Measurements from ENCODE around the gene CCNB3. TPM values are rescaled to one million over a fixed set of nuclear protein-coding genes. Genes with fewer than 3 reads are reported as not detected.

The CCNB3 gene, protein sequence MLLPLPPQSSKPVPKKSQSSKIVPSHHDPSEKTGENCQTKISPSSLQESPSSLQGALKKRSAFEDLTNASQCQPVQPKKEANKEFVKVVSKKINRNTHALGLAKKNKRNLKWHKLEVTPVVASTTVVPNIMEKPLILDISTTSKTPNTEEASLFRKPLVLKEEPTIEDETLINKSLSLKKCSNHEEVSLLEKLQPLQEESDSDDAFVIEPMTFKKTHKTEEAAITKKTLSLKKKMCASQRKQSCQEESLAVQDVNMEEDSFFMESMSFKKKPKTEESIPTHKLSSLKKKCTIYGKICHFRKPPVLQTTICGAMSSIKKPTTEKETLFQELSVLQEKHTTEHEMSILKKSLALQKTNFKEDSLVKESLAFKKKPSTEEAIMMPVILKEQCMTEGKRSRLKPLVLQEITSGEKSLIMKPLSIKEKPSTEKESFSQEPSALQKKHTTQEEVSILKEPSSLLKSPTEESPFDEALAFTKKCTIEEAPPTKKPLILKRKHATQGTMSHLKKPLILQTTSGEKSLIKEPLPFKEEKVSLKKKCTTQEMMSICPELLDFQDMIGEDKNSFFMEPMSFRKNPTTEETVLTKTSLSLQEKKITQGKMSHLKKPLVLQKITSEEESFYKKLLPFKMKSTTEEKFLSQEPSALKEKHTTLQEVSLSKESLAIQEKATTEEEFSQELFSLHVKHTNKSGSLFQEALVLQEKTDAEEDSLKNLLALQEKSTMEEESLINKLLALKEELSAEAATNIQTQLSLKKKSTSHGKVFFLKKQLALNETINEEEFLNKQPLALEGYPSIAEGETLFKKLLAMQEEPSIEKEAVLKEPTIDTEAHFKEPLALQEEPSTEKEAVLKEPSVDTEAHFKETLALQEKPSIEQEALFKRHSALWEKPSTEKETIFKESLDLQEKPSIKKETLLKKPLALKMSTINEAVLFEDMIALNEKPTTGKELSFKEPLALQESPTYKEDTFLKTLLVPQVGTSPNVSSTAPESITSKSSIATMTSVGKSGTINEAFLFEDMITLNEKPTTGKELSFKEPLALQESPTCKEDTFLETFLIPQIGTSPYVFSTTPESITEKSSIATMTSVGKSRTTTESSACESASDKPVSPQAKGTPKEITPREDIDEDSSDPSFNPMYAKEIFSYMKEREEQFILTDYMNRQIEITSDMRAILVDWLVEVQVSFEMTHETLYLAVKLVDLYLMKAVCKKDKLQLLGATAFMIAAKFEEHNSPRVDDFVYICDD (N-terminal part only)
- total RNA-seq: 1 to 10 TPM in 1 of 2 donors, under 1 TPM in 1; 0.76 to 1.4 TPM
- long read RNA-seq, donor 1: 0 reads
- long read RNA-seq, donor 2: 0 reads

DNA sequence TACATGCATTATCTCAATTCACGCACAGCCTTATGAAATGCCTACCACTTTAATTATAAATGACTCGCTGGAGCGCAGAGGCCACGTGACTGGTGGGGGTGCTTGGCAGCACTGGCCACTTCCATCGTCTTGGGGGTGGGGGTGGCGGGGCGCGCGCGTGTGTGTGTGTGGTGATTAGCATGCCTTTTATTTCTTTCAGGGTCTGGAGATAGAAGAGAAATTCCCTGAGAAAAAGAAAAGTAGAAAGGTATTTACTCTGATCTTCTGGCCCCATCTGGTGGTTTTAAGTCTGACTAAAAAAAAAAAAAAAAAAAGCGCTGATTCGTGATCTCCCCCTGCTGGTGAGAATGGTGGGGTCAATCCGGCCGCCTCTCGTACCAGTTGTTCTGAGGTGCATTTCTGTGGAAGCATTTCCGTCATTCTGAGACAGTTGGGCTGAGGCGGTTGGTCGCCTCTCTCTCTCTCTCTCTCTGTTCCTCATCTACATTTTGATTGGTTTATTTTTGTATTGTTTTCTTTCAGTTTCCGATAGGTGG is at the start of gene CCNB3:
Gene CCNB3, plus strand, starts transcription at position 402 of the 536 bp plus-strand sequence. CDS start 80,399 bp downstream, outside the sequence.
- intact Hi-C loops (cut with DNase I): loop anchor here in 1 of 2 donors (5.0 kb wide), 1 partner anchor 287 kb away; no protein-coding TSS in a partner anchor
- DNase-seq (ENCODE audit: low spot score): peak; percentile 88

DNA sequence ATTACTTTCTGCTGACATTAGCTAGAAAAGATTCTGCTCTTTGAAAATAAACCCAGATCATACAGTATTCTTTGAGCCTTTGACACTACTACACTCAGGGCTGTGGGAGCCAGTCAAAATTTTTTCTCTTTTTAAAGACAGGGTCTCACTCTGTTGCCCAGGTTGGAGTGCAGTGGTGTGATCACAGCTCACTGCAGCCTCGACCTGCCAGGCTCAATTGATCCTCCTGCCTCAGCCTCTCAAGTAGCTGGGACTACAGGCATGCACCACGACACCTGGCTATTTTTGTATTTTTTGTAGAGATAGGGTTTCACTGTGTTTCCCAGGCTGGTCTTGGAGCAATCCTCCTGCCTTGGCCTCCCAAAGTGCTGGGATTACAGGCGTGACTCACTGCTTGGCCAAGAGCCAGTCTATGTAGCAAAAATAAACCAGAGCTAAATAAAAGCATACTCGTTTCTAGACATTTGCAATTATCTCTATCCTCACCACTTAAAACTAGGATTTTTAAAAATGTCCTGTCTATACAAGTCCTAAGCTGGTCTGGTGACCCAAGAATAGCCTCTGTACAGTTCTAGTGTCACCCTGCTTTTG is 46.9 kb upstream of the CCNB3 start:
- intact Hi-C loops (cut with DNase I): no loop called here
- DNase-seq (ENCODE audit: low spot score): no peak

- no peak for DNase-seq (ENCODE audit: low spot score)
- intact Hi-C loops (cut with DNase I): no loop called here
Measured at GRCh38 chrX:50158593-50158992, 46.0 kb upstream of the CCNB3 start.

DNA sequence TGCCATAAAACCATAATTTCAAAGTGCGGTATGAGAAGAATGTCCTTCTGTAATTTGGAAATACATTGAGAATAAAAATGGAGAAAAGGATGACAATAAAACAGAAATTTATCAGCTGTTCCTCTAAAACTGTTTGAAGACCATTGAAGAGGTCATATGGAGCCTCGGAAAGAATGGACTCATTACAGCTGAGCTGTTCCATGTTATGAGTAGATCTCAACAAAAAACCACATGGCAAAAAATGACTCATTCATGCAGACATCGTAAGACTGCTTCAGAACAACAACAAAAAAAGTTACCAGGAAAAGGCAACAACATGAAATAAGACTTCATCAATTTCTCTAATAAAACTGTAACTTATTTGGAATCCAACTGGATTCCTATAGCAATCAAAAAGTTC is 43.4 kb upstream of the CCNB3 start:
- intact Hi-C loops (cut with DNase I): no loop called here
- DNase-seq (ENCODE audit: low spot score): no peak

GRCh38 chrX:50165727-50166126 is 38.8 kb upstream of the CCNB3 start:
- intact Hi-C loops (cut with DNase I): no loop called here
- no peak for DNase-seq (ENCODE audit: low spot score)

DNA sequence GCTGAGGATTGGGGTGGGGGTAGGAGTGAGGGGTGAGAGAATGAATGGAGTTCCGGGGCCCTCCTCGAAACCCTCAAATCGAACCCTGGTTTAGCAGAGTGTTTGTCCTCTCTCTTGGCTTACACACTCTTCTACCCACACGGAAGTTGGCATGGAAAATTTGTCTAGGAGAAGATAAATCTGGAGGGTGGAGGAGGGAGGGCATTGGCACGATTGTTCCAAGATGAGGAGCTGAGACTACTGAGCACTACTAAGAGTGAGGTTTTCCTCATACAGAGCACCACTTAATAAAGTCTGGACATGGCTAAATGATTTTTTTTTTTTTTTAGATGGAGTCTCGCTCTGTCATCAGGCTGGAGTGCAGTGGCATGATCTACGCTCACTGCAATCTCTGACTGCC is 37.2 kb upstream of the CCNB3 start:
- intact Hi-C loops (cut with DNase I): no loop called here
- DNase-seq (ENCODE audit: low spot score): no peak

DNA sequence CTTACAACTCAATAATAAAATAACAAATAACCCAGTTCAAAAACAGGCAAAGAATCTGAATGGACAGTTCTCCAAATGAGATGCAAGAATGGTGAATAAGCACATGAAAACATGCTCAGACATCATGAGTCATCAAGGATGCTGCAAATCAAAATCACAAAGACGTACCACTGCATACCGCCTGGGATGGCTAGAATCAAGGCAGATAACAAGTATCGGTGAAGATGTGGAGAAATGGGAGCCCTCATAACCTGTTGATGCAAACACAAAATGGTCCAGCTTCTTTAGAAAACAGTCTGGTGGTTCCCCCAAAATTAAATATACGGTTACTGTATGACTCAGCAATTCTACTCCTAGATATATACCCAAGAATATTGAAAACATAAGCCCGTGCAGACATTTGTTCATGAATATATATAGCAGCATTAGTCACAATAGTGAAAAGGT is 36.3 kb upstream of the CCNB3 start:
- no peak for DNase-seq (ENCODE audit: low spot score)
- intact Hi-C loops (cut with DNase I): no loop called here

GRCh38 chrX:50169717-50170116 is 34.8 kb upstream of the CCNB3 start:
- no peak for DNase-seq (ENCODE audit: low spot score)
- intact Hi-C loops (cut with DNase I): no loop called here

DNA sequence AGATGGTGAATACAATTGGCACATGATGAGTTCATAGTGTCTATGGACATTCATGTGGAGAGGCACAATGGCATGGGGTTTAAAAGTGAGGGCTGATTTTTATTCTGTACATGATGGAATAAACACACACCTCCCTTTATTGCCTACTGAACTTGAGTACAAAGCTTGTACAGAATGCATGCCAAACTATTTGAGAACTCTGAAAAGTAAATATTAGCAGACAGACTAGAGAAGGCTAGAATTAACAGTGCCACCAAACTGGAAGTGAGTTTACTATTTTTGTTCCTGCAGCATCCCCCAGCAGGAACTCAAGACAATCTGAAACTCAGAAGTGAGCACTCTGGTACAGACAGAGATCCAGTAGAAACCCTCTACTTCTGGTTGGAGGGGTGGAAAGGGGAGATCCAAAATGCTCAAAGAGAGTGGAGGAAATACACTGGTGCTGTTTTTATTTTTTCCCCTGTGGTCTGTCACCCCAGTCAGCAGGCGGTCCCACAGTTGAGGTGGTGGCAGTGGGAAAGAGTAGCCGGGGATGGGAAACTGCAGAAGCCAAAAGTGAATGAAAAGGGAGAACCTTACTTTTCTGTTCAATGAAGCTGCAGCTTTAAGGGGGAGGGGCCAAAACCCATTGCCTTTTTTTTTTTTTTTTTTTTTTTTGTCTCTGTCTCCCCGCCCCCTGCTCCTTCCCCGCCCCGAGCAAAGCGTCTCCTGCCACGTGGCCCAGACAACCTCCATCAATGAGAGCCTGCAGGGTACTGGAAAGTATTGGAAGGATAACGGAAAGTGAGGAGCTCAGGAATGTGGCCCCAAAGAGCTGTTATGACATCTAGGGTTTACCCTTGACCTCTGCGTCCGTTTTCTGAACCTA is 24.3 kb upstream of the CCNB3 start:
- intact Hi-C loops (cut with DNase I): no loop called here
- no peak for DNase-seq (ENCODE audit: low spot score)

- intact Hi-C loops (cut with DNase I): no loop called here
- DNase-seq (ENCODE audit: low spot score): no peak
Measured at GRCh38 chrX:50183891-50184290, 20.7 kb upstream of the CCNB3 start.

DNA sequence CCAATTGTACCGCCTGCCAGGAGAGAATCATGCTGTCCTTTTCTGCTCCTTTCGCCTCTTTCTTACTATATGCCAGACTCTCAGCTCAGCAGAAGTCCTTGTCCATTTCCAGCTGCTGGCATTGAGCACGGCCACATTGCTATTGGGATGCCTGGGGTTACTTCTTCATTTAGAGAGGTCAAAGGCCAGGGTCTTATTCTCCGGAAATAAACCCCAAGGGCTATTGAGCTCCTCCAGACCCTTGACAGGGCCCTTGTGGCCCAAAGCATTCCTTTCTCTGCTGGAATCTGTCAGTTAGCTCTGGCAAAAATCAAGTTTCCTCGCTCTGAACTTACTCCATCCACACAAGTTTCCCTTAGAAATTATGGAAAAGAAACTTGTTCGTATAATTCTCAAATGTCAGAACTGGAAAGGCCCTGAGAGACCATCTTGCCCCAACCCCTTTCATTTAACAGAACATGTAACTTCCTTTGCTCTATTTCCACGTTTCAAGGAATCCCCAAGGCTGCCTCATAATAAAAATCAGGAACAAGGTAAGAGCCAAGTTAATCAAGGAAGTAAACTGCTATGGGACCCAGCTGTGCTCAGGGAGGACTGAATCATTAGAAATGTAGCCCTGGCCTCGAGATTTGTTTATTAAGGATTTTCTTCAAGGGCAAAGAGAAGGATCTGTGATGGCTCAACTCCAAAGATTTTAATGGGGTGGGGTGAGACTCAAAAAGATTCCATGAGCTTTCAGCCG is 15.5 kb upstream of the CCNB3 start:
- DNase-seq (ENCODE audit: low spot score): no peak

GRCh38 chrX:50198348-50198747 is 6.2 kb upstream of the CCNB3 start:
- intact Hi-C loops (cut with DNase I): no loop called here
- no peak for DNase-seq (ENCODE audit: low spot score)

More for the DNA sequence above, 15.5 kb upstream of the CCNB3 start:
- intact Hi-C loops (cut with DNase I): no loop called here

DNA sequence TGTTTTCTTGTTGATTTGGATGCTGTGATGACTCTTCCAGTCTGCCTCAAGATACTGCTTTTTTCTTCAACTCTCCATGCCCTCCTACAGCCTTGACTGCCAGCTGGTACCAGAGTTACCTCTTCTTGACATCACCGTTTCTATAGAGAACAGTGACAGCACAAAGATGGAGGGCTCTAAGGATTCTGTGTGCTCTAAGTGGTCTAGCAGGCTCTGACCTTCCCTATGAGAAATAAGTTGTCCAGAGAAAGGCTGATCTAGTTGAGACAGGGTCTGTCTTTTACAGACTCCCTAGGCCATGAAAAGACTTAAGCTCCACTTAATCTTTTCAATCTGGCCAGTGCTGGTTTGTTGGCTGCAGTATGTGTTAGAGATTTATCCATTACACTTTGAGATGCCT is 3.7 kb upstream of the CCNB3 start, which contains the start of gene AKAP4:
Gene AKAP4, minus strand, starts transcription at position 101 of the 400 bp plus-strand sequence. CDS start 118 bp downstream, outside the sequence.
- intact Hi-C loops (cut with DNase I): loop anchor here in 1 of 2 donors (5.0 kb wide), 1 partner anchor 284 kb away; no protein-coding TSS in a partner anchor
- DNase-seq (ENCODE audit: low spot score): no peak

DNA sequence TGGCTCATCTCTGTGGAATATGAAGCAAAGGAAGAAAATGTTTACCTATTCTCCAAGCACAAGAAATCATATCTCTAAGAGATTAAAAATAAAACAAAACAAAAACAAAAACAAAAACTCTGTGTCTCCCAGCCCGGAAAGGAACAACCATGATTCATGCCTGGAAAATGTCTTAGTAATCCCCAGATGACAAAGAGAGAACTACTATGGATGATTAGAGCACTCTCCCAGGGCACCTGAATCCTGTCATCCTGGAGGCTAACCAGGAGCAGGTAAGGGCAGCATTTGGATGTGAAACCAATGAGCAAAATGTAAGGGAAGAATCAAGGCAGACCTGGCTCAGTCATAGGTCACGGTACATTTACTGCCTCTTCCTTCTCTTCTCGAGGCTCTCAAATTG is 2.0 kb upstream of the CCNB3 start:
- intact Hi-C loops (cut with DNase I): loop anchor here in 1 of 2 donors (5.0 kb wide), 1 partner anchor 285 kb away; no protein-coding TSS in a partner anchor

GRCh38 chrX:50206753-50207152 is 2.2 kb downstream of the CCNB3 start:
- DNase-seq (ENCODE audit: low spot score): no peak
- intact Hi-C loops (cut with DNase I): no loop called here

More for the DNA sequence above, 2.0 kb upstream of the CCNB3 start:
- no peak for DNase-seq (ENCODE audit: low spot score)

DNA sequence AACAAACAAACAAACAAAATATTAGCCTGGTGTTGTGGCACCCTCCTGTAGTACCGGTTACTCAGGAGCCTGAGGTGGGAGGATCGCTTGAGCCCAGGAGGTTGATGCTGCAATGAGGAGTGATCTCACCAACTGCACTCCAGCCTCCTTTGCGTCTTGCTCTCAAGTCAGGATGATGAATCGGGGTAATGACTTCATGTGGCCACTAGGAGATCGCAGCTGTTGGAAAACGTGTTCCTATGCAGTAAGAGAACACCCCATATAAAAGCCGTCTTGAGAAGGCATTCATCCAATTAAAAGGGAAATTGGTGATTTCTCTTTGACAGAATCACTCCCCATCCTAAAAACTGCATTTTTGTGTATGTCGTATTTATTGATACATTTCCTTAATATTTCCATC is 6.9 kb downstream of the CCNB3 start:
- intact Hi-C loops (cut with DNase I): no loop called here
- no peak for DNase-seq (ENCODE audit: low spot score)

- intact Hi-C loops (cut with DNase I): no loop called here
- no peak for DNase-seq (ENCODE audit: low spot score)
Measured at GRCh38 chrX:50281253-50281652, 76.7 kb downstream of the CCNB3 start.

Measured in posterior vena cava (tissue), 2 donors.